Osteocyte (in vitro differentiated cells): ENCODE results near the gene PARD3B. TPM values are rescaled to one million over a fixed set of nuclear protein-coding genes. Genes with fewer than 3 reads are reported as not detected.

Experiments used
- DNase-seq: peaks from one replicate; pipeline ENCODE4 v3.0.0; 2021; ENCODE audit warnings: mixed read lengths; ENCODE audit not compliant: unreplicated experiment; ENCODE audit errors: extremely low spot score
- H3K27ac Mint-ChIP-seq: one replicate; pipeline ENCODE4 v1.8.0; 2021; ENCODE audit warnings: mild to moderate bottlenecking, mixed read lengths; ENCODE audit not compliant: unreplicated experiment
- H3K27me3 Mint-ChIP-seq: one replicate; pipeline ENCODE4 v1.8.0; 2021; ENCODE audit warnings: mixed read lengths; ENCODE audit not compliant: unreplicated experiment
- H3K36me3 Mint-ChIP-seq: one replicate; pipeline ENCODE4 v1.8.0; 2021; ENCODE audit warnings: mixed read lengths; ENCODE audit not compliant: unreplicated experiment
- H3K4me1 Mint-ChIP-seq: one replicate; pipeline ENCODE4 v1.8.0; 2021; ENCODE audit warnings: mixed read lengths; ENCODE audit not compliant: unreplicated experiment
- H3K4me3 Mint-ChIP-seq: one replicate; pipeline ENCODE4 v1.8.0; 2021; ENCODE audit warnings: mild to moderate bottlenecking, moderate library complexity, mixed read lengths; ENCODE audit not compliant: unreplicated experiment
- H3K9me3 Mint-ChIP-seq: one replicate; pipeline ENCODE4 v1.8.0; 2021; ENCODE audit warnings: mixed read lengths; ENCODE audit not compliant: unreplicated experiment
- total RNA-seq: library from RNA; stranded (reverse); gene quantifications from 2 replicates; pipeline ENCODE4 v1.2.1, GENCODE V29; 2021
- TF ChIP-seq, protein P1 (sequence below): fragments of 200-600 bp; sonication (generic); IDR thresholded peaks from 2 replicates; pipeline ENCODE4 v1.5.0; 2021; ENCODE audit warnings: antibody characterized with exemption, mild to moderate bottlenecking, moderate library complexity

PARD3B gene
- total RNA-seq, 1 donor from 2014 or later: 26.7 TPM

GRCh38 chr2:204914708-204915107, 369.4 kb downstream of the PARD3B start:
- H3K4me3 Mint-ChIP-seq: no peak overlapping the region
- no peaks in the 10 kb centered on the region for H3K27me3 Mint-ChIP-seq
- H3K9me3 Mint-ChIP-seq: no peaks in the 10 kb centered on the region
- no peak overlapping the region for H3K27ac Mint-ChIP-seq
- H3K4me1 Mint-ChIP-seq: no peaks in the 10 kb centered on the region
- DNase-seq: no peak
- H3K36me3 Mint-ChIP-seq: no peaks in the 10 kb centered on the region
- TF ChIP-seq, protein P1, sequence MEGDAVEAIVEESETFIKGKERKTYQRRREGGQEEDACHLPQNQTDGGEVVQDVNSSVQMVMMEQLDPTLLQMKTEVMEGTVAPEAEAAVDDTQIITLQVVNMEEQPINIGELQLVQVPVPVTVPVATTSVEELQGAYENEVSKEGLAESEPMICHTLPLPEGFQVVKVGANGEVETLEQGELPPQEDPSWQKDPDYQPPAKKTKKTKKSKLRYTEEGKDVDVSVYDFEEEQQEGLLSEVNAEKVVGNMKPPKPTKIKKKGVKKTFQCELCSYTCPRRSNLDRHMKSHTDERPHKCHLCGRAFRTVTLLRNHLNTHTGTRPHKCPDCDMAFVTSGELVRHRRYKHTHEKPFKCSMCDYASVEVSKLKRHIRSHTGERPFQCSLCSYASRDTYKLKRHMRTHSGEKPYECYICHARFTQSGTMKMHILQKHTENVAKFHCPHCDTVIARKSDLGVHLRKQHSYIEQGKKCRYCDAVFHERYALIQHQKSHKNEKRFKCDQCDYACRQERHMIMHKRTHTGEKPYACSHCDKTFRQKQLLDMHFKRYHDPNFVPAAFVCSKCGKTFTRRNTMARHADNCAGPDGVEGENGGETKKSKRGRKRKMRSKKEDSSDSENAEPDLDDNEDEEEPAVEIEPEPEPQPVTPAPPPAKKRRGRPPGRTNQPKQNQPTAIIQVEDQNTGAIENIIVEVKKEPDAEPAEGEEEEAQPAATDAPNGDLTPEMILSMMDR: no peak

- no peak for DNase-seq
- H3K27me3 Mint-ChIP-seq: no peaks in the 10 kb centered on the region
- H3K36me3 Mint-ChIP-seq: no peaks in the 10 kb centered on the region
- TF ChIP-seq, protein P1: no peak
- no peaks in the 10 kb centered on the region for H3K4me1 Mint-ChIP-seq
- no peaks in the 10 kb centered on the region for H3K9me3 Mint-ChIP-seq
- no peak overlapping the region for H3K4me3 Mint-ChIP-seq
- no peak overlapping the region for H3K27ac Mint-ChIP-seq
Observed at GRCh38 chr2:204917089-204917701, 371.9 kb downstream of the PARD3B start.

DNA sequence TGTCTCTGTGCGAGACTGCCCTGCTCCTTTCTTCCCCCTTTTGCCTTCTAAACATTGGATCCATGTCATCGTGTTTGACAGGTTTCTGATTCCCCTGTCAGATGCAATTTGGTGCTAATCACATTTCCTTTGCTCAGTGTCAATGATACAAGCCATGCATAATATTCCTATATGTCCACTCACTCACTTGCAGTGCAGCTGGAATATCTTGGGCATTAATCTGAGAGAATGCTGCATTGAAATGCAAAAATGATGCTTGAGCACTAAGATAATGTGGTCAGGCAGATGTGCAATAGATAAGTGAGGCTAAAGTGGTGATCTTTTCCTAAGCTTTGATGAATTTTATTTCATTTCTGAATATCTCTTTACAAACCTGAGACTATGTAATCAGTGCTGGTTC, 375.5 kb downstream of the PARD3B start:
- Mint-ChIP-seq H3K4me3 (no peak overlapping the region), H3K27me3 (no peaks in the 10 kb centered on the region), H3K9me3 (no peaks in the 10 kb centered on the region), H3K36me3 (no peaks in the 10 kb centered on the region), H3K4me1 (peaks cover 6% of the 10 kb centered on the region), H3K27ac (no peak overlapping the region)
- no peak for DNase-seq
- TF ChIP-seq, protein P1: no peak

- Mint-ChIP-seq H3K36me3 (no peaks in the 10 kb centered on the region), H3K4me1 (peaks cover 6% of the 10 kb centered on the region), H3K27ac (no peak overlapping the region), H3K27me3 (no peaks in the 10 kb centered on the region), H3K9me3 (no peaks in the 10 kb centered on the region), H3K4me3 (no peak overlapping the region)
- no peak for DNase-seq
- TF ChIP-seq, protein P1: no peak
Observed at GRCh38 chr2:204923957-204924356, 378.7 kb downstream of the PARD3B start.

- TF ChIP-seq, protein P1: no peak
- H3K27ac Mint-ChIP-seq: no peak overlapping the region
- H3K36me3 Mint-ChIP-seq: no peaks in the 10 kb centered on the region
- H3K9me3 Mint-ChIP-seq: no peaks in the 10 kb centered on the region
- no peaks in the 10 kb centered on the region for H3K4me1 Mint-ChIP-seq
- H3K4me3 Mint-ChIP-seq: no peak overlapping the region
- DNase-seq: no peak
- H3K27me3 Mint-ChIP-seq: no peaks in the 10 kb centered on the region
Observed at GRCh38 chr2:204931562-204931961, 386.3 kb downstream of the PARD3B start.
